GM21381 (cell line): ENCODE measurements around the gene PEX26.
A peak's percentile ranks its signal among the peaks of the same experiment; 100 is the strongest.
"Not testable (repeated sequence)": the region's sequence is repeated elsewhere in the genome, so short reads cannot be mapped to it uniquely, and the experiment has no call there.

ENCODE experiments used
- ATAC-seq: cut with Tn5 transposase; IDR thresholded peaks from one replicate; pipeline ENCODE4 v1.9.1; 2021; ENCODE audit warnings: mild to moderate bottlenecking, moderate library complexity; ENCODE audit not compliant: unreplicated experiment

PEX26 gene

DNA sequence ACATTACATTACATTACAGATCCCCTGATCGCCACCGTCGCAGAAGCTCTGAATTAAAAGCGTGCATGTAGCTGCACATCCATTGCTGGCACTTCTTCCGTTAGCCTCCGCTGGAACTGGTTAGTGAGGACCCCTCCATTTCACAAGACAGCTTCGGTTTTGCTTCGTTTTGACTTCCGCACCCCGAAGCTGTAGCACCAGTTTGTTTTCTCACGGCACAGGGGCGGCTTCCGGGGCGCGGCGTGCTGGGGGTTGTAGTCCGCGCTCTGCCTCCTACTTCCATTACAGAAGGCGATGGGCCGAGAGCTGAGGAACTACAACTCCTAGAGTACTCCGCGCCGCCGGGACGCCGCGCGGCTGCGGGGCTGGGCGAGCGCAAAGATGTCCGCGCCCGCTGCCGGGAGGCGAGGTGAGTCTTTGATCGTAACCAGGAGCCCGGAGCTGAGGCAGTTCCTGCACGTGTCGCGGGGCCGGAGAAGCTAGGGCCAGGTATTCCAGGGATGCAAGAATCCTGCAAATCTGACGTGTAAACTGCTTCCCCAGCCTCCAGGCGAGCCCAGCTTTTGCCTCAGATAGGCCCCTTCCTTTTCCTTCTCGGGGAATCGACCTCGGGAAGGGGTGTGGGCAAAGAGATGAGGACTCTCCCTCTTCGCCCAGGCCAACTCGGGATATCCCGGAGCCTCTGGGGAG is at the start of gene PEX26:
TSS of gene PEX26 (plus strand) at position 352 of the 690 bp plus-strand sequence. CDS start 387 bp downstream, outside the sequence.
- ATAC-seq = peak; percentile 92

DNA sequence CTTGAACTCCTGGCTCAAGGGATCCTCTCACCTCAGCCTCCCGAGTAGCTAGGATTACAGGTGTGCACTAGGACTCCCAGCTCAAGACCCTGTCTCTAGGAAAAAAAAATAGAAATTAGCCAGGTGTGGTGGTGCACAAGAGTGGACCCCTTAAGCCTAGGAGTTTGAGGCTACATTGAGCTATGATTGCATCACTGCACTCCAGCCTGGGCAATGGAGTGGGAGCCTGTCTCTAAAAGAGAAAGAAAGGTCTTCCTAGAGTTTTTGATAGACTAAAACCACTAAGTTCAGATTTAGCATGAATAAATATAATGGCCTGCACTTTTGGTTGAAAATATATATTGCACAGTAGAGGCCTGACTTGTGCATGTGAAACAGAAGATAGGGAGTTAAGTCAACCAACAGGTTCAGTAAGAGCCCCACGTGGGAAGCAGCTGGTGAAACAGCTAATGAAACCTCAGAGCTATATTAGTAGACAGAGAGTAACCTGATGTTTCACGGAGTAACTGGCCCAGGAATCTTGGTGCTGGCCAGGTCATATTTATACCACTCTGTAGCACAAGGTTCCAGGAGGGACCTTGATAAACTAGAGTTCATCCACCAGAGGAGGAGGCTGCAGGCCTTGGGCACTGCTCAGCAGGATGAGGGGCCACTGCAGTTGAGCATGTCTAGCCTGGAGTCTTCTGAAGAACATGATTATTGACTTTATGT is 48.8 kb upstream of the PEX26 start:
- ATAC-seq = no peak

DNA sequence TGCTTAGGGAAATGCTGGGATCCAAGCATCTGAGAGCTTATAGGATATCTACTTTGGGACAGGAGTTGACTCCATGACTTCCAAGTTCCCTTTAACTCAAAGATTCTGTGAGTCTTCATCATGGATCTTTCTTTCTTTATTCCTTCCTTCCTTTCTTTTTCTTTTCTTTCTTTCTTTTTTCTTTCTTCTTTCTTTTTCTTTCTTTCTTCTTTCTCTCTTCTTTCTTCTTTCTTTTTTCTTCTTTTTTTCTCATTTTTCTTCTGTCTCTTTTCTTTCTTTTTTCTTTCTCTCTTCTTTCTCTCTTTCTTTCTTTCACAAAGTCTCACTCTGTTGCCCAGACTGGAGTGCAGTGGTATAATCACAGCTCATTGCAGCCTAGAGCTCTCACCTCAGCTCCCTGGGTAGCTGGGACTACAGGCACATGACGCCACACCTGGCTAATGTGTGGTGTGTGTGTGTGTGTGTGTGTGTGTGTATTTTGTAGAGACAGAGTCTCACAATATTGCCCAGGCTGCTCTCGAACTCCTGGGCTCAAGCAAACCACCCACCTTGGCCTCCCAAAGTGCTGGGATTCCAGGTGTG is 48.0 kb upstream of the PEX26 start:
- no peak for ATAC-seq

DNA sequence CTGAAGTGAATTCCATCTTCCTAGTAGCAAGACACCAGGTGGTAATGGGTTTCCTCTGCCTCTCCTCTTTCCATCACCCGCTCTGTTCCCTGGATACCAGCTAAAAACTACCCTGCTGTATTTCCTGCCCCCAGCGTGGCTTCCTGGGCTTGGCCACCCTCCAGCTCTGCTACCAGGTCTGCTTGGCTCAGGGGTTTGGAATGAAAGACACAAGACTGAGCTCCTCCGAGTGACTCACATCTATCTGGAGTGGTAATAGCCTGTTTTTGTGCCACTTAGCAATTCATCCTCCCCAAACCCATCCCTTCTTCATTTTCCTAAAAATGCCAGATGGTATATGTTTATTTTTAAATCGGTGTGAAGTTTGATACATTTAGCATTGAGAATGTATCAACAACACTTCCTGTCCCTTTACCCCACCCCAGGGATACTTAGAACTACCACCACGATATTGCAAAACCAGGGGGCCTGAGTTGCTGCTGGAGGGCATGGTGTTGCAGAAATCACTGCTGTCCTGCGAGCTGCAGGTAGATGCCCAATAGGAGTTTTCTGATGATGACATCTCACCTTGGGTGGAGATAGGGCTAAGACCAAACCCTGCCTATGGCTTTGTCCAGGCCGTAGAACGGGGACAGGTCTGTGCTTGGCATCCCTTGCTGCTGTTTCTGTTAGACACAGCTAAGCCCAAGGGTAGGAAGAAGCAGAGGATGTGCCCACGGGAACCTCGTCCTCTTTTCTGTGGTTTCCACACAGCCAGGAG is 45.9 kb upstream of the PEX26 start:
- ATAC-seq = no peak

DNA sequence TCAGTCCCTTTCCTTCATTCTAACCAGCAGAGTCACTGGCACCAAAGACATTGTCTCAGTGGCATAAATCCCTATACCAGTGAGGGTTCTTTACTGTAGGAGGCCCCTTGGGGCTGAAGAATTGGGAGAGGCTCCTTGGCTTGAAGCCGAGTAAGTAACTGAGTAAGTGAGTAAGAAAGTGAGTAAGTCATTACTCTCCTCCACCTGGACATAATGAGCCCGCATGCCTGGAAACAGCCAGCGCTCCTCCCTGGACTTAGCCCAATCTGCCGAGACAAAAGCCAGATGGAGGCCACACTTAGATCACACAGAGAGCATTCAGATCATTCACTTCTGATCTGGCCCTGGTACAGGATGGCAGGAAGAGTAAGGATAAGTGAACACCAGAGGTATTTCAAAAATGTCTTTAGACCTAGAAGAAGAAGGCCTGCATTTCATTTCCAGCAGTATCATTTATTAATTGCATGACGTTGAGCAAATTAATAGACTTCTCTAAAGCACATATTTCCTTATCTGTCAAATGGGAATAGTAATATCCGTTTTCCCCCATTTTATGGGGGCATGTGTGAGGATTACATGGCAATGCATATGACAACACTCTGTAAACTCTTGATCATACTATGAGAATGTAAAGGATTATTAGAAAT is 45.2 kb upstream of the PEX26 start:
- ATAC-seq = no peak

DNA sequence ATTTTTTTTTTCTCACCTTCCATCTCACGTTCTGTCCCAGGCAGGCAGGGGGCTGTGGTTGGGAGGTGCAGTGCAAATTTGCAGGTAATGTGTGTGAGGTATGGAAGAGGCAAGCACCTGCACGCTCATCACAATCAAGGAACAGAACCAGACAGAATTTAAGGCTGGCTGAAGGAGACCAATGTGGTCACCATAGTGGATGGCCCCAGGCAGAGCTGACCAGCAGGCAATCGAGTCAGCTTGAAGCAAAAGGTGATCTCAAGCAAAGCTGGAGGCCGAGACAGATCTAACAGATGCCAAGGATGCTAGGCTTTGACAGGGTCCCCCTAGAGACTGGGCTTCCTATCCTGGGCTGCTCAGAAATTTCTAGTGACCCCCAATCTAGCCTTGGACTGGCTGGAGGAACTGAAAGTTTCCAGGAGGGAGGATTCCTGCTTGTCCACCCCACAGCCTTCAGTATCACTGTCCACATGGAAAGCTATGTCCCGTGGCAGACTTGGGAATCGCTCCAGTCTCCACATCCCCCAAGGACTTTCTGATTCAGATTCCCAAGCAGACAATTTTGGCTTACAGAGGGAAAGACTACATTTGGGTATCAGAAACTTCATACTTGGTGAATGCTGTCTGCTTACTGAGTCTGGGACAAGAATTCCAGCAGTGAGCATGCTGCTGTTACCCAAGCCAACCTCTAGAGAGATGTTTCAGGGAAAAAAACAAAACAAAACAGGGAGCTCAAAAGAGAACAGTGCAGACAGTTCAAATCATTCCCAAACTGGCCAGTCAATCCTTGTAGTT is 44.4 kb upstream of the PEX26 start:
- no peak for ATAC-seq

DNA sequence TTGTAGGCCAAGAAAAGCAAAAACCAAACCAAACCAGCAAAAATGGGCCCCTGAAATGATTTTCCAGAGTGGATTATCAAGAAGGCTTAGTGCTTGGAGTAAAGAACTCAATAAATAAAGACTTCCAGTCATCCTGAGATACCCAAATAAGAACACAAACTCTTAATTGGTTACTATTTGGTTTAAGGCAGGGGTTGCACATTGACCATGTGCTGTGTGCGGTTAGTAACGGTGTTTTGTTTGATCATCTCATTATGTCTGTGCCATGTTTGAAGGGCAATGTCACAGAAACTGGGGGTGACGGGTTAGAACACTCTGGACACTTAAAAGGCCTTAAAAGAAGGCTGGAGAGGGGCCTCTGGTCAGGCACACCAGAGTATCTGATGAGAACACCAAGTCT is 43.7 kb upstream of the PEX26 start:
- ATAC-seq = no peak

GRCh38 chr22:18035751-18036150 is 42.0 kb upstream of the PEX26 start:
- ATAC-seq = no peak

- ATAC-seq = not testable (repeated sequence)
Measured at GRCh38 chr22:18040898-18041297, 36.9 kb upstream of the PEX26 start.

DNA sequence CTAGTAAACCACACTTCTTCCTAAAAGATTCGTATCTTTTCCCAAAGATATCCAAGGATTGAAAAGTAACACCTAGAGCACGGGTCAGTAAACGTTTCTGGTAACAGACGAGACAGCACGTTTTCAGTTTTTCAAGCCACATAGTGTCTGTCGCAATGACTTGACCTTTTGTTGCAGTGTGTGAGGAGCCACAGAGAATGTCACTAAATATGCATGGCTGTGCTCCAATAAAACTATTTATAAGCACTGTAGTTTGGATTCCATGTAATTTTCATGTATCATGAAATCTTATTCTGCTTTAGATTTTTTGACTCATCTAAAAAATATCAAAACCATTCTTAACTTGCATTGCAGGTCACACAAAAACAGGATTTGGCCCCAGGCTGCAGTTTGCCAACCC is 35.1 kb upstream of the PEX26 start:
- no peak for ATAC-seq

GRCh38 chr22:18044548-18045271 is 33.1 kb upstream of the PEX26 start:
- ATAC-seq = no peak

GRCh38 chr22:18045794-18046193 is 32.0 kb upstream of the PEX26 start:
- no peak for ATAC-seq

GRCh38 chr22:18048041-18048440 is 29.7 kb upstream of the PEX26 start:
- ATAC-seq = no peak

GRCh38 chr22:18048441-18048898 is 29.3 kb upstream of the PEX26 start:
- no peak for ATAC-seq

- ATAC-seq = no peak
Measured at GRCh38 chr22:18050065-18050464, 27.7 kb upstream of the PEX26 start.

DNA sequence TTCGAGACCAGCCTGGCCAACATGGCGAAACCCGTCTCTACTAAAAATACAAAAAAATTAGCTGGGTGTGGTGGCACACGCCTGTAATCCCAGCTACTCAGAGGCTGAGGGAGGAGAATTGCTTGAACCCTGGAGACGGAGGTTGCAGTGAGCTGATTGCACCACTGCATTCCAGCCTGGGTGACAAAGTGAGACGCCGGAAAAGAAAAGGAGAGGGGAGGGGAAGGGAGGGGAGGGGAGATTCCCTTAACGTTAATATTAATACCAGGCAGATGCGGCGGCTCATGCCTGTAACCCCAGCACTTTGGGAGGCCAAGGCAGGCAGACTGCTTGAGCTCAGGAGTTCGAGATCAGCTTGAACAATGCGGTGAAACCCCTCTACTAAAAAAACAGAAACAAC is 26.7 kb upstream of the PEX26 start:
- not testable (repeated sequence) for ATAC-seq

- not testable (repeated sequence) for ATAC-seq
Measured at GRCh38 chr22:18053216-18053946, 24.4 kb upstream of the PEX26 start.

DNA sequence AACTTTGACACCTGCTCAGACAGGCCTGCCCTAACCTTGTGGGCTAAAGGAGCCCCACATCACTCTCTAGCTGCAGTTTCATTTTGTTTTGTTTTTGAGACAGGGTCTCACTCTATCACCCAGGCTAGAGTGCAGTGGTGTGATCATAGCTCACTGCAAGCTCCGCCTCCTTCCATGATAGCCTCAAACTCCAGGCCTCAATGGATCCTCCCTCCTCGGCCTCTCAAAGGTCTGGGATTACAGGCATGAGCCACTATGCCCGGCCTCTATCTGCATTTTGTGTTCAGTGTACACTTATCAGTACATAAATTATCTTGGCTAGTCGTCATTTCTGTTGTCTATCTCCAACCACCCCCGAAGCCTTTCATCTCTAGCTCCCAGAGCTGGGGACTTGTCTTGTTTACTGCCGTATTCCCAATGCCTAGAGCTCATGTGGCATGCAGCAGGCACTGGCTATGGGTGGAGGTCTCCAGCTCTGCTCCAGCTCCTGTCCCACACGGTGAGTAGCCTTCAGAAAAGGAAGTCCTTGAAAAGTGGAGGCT is 22.1 kb upstream of the PEX26 start:
- ATAC-seq = no peak
